ENCODE data around the gene RGL4.
A peak's percentile ranks its signal among the peaks of the same experiment; 100 is the strongest.
"Not testable (repeated sequence)": the region's sequence is repeated elsewhere in the genome, so short reads cannot be mapped to it uniquely, and the experiment has no call there.

RGL4 gene

GRCh38 chr22:23700706-23701105, 9.9 kb downstream of the RGL4 start:
- DNase-seq: no peak

GRCh38 chr22:23704062-23704461, 13.2 kb downstream of the RGL4 start:
- no peak for DNase-seq

- DNase-seq: no peak
These were observed 14.0 kb downstream of the RGL4 start for GRCh38 chr22:23704829-23705228.

- no peak for DNase-seq
These were observed 14.5 kb downstream of the RGL4 start for GRCh38 chr22:23705358-23705757.

- no peak for DNase-seq
These were observed 17.5 kb downstream of the RGL4 start for GRCh38 chr22:23708270-23708669.

- DNase-seq: no peak
These were observed 18.3 kb downstream of the RGL4 start for GRCh38 chr22:23709107-23709506.

GRCh38 chr22:23712256-23712655, 21.4 kb downstream of the RGL4 start:
- DNase-seq: no peak

GRCh38 chr22:23713696-23714595, 23.1 kb downstream of the RGL4 start:
- DNase-seq: no peak

GRCh38 chr22:23714596-23715578, 24.1 kb downstream of the RGL4 start:
- DNase-seq: no peak

GRCh38 chr22:23715806-23716375, 25.1 kb downstream of the RGL4 start:
- no peak for DNase-seq

- peak; percentile 62 for DNase-seq
These were observed 26.3 kb downstream of the RGL4 start for GRCh38 chr22:23716811-23717801.

- DNase-seq: no peak
These were observed 27.8 kb downstream of the RGL4 start for GRCh38 chr22:23718371-23719165.

- DNase-seq: no peak
These were observed 30.0 kb downstream of the RGL4 start for GRCh38 chr22:23720855-23721254.

GRCh38 chr22:23722160-23722559, 31.3 kb downstream of the RGL4 start:
- no peak for DNase-seq

GRCh38 chr22:23722724-23723123, 31.9 kb downstream of the RGL4 start:
- no peak for DNase-seq

GRCh38 chr22:23728108-23728507, 37.3 kb downstream of the RGL4 start:
- DNase-seq: not testable (repeated sequence)

- no peak for DNase-seq
These were observed 46.9 kb downstream of the RGL4 start for GRCh38 chr22:23737696-23738095.

GRCh38 chr22:23742505-23743264, 51.9 kb downstream of the RGL4 start:
- DNase-seq: no peak

- DNase-seq: no peak
These were observed 52.5 kb downstream of the RGL4 start for GRCh38 chr22:23743303-23743705.

- no peak for DNase-seq
These were observed 53.2 kb downstream of the RGL4 start for GRCh38 chr22:23744001-23744400.
